Retinal pigment epithelial cell (primary cell): ENCODE data around the gene PLAAT3.
"Not testable (repeated sequence)": the region's sequence is repeated elsewhere in the genome, so short reads cannot be mapped to it uniquely, and the experiment has no call there.

ENCODE experiments used
- DNase-seq: peaks from one replicate; pipeline ENCODE4 v3.0.0-alpha.2; 2010; ENCODE audit warnings: low read depth
- H3K4me3 ChIP-seq: 2 replicates; pipeline ENCODE4 v1.5.1; 2011; ENCODE audit warnings: mild to moderate bottlenecking, low read length, control low read depth, moderate library complexity
- TF ChIP-seq, protein P1 (sequence below): conservative IDR thresholded peaks from 2 replicates; pipeline ENCODE4 v1.5.1; 2011; ENCODE audit warnings: low read depth, low read length, control low read depth, inconsistent platforms

PLAAT3 gene

GRCh38 chr11:63547061-63547460, 67.2 kb downstream of the PLAAT3 start:
- TF ChIP-seq, protein P1, sequence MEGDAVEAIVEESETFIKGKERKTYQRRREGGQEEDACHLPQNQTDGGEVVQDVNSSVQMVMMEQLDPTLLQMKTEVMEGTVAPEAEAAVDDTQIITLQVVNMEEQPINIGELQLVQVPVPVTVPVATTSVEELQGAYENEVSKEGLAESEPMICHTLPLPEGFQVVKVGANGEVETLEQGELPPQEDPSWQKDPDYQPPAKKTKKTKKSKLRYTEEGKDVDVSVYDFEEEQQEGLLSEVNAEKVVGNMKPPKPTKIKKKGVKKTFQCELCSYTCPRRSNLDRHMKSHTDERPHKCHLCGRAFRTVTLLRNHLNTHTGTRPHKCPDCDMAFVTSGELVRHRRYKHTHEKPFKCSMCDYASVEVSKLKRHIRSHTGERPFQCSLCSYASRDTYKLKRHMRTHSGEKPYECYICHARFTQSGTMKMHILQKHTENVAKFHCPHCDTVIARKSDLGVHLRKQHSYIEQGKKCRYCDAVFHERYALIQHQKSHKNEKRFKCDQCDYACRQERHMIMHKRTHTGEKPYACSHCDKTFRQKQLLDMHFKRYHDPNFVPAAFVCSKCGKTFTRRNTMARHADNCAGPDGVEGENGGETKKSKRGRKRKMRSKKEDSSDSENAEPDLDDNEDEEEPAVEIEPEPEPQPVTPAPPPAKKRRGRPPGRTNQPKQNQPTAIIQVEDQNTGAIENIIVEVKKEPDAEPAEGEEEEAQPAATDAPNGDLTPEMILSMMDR: no peak
- no peak for DNase-seq
- H3K4me3 ChIP-seq: no peak overlapping the region

DNA sequence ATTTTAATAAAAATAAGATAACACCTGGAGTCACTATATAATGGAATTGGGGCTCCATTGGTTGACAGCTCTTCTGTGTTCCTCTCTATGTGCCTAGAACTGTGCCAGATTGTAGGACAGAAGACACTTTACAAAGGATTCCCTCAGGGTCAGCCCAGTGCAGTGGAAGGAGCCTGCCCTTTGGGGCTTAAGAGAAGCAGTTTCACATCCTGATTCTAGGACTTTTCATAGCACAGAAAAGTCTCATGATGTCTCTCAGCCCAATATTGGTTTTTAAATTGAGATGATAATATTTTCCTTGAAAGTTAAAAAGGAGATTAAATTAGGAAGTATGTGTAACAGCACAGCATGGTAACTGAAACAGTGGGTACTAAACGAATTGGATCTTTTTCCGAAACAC, 70.5 kb downstream of the PLAAT3 start:
- DNase-seq: no peak
- TF ChIP-seq, protein P1: no peak
- H3K4me3 ChIP-seq: no peak overlapping the region

DNA sequence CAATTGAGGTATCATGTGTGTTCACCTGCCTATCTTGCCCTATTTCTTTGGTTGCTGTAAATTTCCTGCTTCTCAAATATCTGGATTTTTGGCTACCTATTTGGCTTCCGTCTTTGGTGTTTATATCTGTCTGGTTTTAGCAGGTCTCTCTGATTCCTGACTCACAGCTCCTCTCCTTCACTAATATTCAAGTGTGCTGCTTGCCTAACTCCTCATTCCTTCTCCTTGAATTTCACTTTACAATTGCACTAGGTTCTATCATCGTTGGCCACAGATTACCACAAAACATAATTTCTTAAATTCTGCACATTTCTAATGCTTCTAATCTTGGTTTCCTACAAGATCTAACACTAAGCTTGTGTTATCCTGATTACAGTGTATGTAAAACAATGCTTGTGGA, 71.7 kb downstream of the PLAAT3 start:
- not testable (repeated sequence) for DNase-seq, H3K4me3 ChIP-seq

- DNase-seq: no peak
- TF ChIP-seq, protein P1: no peak
- no peak overlapping the region for H3K4me3 ChIP-seq
Measured at GRCh38 chr11:63537293-63538101, 76.7 kb downstream of the PLAAT3 start.

- no peak for DNase-seq
- TF ChIP-seq, protein P1: peak; percentile 17
- no peak within 1 kb of the TSS for H3K4me3 ChIP-seq
Measured at GRCh38 chr11:63536669-63537292, 77.5 kb downstream of the PLAAT3 start, which contains the start of gene PLAAT4. TSS of gene PLAAT4 (plus strand) at chr11:63536808. CDS start at chr11:63536869, 61 bp downstream.

GRCh38 chr11:63535734-63536133, 78.5 kb downstream of the PLAAT3 start:
- DNase-seq: no peak
- TF ChIP-seq, protein P1: no peak
- H3K4me3 ChIP-seq: no peak overlapping the region

DNA sequence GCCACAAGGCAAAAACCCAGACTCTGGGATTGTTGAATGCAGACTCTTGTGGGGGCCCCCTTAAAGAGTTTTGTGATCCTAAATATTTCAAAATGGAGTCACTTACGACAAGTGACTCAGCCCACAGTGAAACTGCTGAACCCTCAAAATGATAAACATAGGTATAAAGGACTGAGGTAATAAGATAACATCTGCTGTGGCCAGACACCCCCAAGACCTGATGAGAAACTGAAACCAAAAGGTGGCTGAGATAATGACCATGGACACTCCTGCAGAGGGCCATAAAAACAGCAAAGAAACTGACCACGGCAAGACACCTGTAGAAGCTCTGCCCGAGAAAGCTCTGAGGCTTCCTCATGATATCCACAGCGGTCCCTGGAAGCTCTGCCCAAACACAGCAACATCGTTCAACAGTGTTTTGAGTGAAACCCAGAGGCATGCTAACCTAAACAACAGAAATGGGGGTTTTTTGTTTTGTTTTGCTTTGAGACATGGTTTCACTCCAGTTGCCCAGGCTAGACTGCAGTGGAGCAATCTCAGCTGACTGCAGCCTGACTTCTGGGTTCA, 79.3 kb downstream of the PLAAT3 start:
- TF ChIP-seq, protein P1: no peak
- DNase-seq: no peak
- H3K4me3 ChIP-seq: no peak overlapping the region
